Astrocyte (in vitro differentiated cells and primary cell): ENCODE measurements around the gene FAM83D.

Experiments used
- EZH2 ChIP-seq: IDR thresholded peaks from 2 replicates; pipeline ENCODE4 v1.6.1; 2012; ENCODE audit warnings: mild to moderate bottlenecking, low read length, inconsistent platforms; ENCODE audit not compliant: insufficient read depth
- TF ChIP-seq, protein P1 (sequence below): IDR thresholded peaks from 2 replicates; pipeline ENCODE4 v1.5.1; 2011; ENCODE audit warnings: low read depth, mild to moderate bottlenecking, inconsistent platforms, low read length, moderate library complexity; ENCODE audit not compliant: insufficient read depth

DNA sequence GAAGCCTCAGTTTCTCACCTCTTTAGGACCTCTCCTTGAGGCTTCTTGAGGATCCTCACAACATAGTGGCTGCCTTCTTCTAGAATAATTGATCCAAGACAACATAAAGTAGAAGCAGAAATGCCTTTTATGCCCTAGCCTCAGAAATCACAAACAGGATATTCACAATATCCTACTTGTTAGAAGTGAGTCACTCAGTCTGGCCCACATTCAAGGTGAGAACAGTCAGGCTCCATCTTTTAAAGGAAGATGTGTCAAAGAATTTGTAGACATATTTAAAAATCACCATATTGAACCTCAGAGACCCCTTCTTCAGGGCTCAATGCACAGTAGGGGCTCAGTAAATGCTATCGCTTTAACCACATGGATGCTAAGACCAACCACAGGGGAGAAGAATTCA lies 20.8 kb upstream of the FAM83D start:
- TF ChIP-seq, protein P1, sequence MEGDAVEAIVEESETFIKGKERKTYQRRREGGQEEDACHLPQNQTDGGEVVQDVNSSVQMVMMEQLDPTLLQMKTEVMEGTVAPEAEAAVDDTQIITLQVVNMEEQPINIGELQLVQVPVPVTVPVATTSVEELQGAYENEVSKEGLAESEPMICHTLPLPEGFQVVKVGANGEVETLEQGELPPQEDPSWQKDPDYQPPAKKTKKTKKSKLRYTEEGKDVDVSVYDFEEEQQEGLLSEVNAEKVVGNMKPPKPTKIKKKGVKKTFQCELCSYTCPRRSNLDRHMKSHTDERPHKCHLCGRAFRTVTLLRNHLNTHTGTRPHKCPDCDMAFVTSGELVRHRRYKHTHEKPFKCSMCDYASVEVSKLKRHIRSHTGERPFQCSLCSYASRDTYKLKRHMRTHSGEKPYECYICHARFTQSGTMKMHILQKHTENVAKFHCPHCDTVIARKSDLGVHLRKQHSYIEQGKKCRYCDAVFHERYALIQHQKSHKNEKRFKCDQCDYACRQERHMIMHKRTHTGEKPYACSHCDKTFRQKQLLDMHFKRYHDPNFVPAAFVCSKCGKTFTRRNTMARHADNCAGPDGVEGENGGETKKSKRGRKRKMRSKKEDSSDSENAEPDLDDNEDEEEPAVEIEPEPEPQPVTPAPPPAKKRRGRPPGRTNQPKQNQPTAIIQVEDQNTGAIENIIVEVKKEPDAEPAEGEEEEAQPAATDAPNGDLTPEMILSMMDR: no peak
- no peak for TF ChIP-seq EZH2
